T-cell (primary cell): ENCODE measurements around the gene OSMR. TPM values are rescaled to one million over a fixed set of nuclear protein-coding genes. Genes with fewer than 3 reads are reported as not detected.
"Not testable (repeated sequence)": the region's sequence is repeated elsewhere in the genome, so short reads cannot be mapped to it uniquely, and the experiment has no call there.

Source experiments
- ATAC-seq, 4 experiments: fragments of 200-7000 bp in 3 of 4; fragments of 150-1000 bp in 1 of 4; cut with Tn5 transposase; replicated peaks in 1 of 4; 1 replicate in 3 of 4; 2 replicates in 1 of 4; pipeline ENCODE4 v1.10.0; 2021; ENCODE audit warnings: moderate library complexity in 3 of 4, mild to moderate bottlenecking in 2 of 4, moderate number of reproducible peaks in 1 of 4
- CTCF ChIA-PET, 2 donors: fragments of 300-600 bp; sonication (Branson Sonifier 250); formaldehyde crosslinking; loops; one replicate each; lab custom pipeline; 2022; ENCODE audit warnings: antibody characterized with exemption in 2 of 2; lab: Charles Lee
- POLR2A ChIA-PET, 2 donors: fragments of 300-600 bp; sonication (Branson Sonifier 250); formaldehyde crosslinking; loops; one replicate each; lab custom pipeline; 2022; ENCODE audit warnings: antibody characterized with exemption in 2 of 2; lab: Charles Lee
- DNase-seq, 35 experiments: peaks; one replicate each; pipeline versions ENCODE4 v3.0.0 to v3.0.0-alpha.2; 2013 to 2023
- H3K27ac ChIP-seq: one replicate; pipeline ENCODE4 v1.5.1; 2013; ENCODE audit warnings: low read length
- H3K27me3 ChIP-seq, 2 experiments: replicated peaks in 1 of 2; 1 replicate in 1 of 2; 2 replicates in 1 of 2; pipeline versions ENCODE4 v1.6.1 to v1.7.0; 2013; ENCODE audit warnings: low read length in 1 of 2, mixed read lengths in 1 of 2; ENCODE audit not compliant: control insufficient read depth in 2 of 2, insufficient read depth in 2 of 2; ENCODE audit errors: extremely low read depth in 1 of 2
- H3K36me3 ChIP-seq, 2 donors: 1 replicate in 1 of 2; 2 replicates in 1 of 2; pipeline versions ENCODE4 v1.6.1 to v1.7.0; 2013; ENCODE audit warnings: low read length in 1 of 2; ENCODE audit not compliant: control insufficient read depth in 2 of 2, insufficient read depth in 1 of 2; ENCODE audit errors: extremely low read depth in 1 of 2
- H3K4me1 ChIP-seq, 2 experiments: 1 replicate in 1 of 2; 2 replicates in 1 of 2; pipeline versions ENCODE4 v1.6.1 to v1.7.0; 2013; ENCODE audit warnings: low read length in 2 of 2, mixed read lengths in 1 of 2; ENCODE audit not compliant: insufficient read depth in 2 of 2, control insufficient read depth in 1 of 2; ENCODE audit errors: extremely low read depth in 1 of 2
- H3K4me3 ChIP-seq, 2 donors: 1 replicate in 1 of 2; 2 replicates in 1 of 2; pipeline versions ENCODE4 v1.5.1 to v1.7.0; 2013; ENCODE audit warnings: mild to moderate bottlenecking in 2 of 2, low read length in 1 of 2, moderate library complexity in 1 of 2; ENCODE audit not compliant: control insufficient read depth in 1 of 2; ENCODE audit errors: extremely low read depth in 1 of 2
- H3K9me3 ChIP-seq: 2 replicates; pipeline ENCODE4 v1.7.0; 2013
- H3K27ac Mint-ChIP-seq, 2 donors: one replicate each; pipeline ENCODE4 v1.8.0; 2020 to 2021; ENCODE audit warnings: mild to moderate bottlenecking in 2 of 2, mixed read lengths in 2 of 2
- H3K27me3 Mint-ChIP-seq, 2 donors: one replicate each; pipeline ENCODE4 v1.8.0; 2021 to 2022; ENCODE audit warnings: mixed read lengths in 2 of 2
- H3K36me3 Mint-ChIP-seq: one replicate; pipeline ENCODE4 v1.8.0; 2021; ENCODE audit warnings: mixed read lengths
- H3K4me1 Mint-ChIP-seq, 3 donors: one replicate each; pipeline ENCODE4 v1.8.0; 2020 to 2022; ENCODE audit warnings: mixed read lengths in 3 of 3, mild to moderate bottlenecking in 1 of 3
- H3K4me3 Mint-ChIP-seq, 3 donors: one replicate each; pipeline ENCODE4 v1.8.0; 2020 to 2022; ENCODE audit warnings: mild to moderate bottlenecking in 3 of 3, mixed read lengths in 3 of 3, moderate library complexity in 3 of 3
- H3K9me3 Mint-ChIP-seq, 3 donors: one replicate each; pipeline ENCODE4 v1.8.0; 2020 to 2022; ENCODE audit warnings: mixed read lengths in 3 of 3
- WGBS: methylation state at CpG from one replicate; pipeline ENCODE4 v1.1.5; 2013; ENCODE audit warnings: missing lambda C conversion rate; ENCODE audit not compliant: insufficient coverage; 5-methylcytosine and 5-hydroxymethylcytosine counted together
- total RNA-seq, 35 experiments: library from RNA in 6 of 35; stranded (reverse) in 6 of 35; fragments of 120-200 nt in 1 of 35; gene quantifications; one replicate each; pipeline versions ENCODE4 v1.2.1 to v1.2.4 and lab custom pipeline; 2013 to 2026

OSMR gene
- total RNA-seq, 5 donors from 2014 or later (not counting 1 experiment from before 2014, with no cell fraction given) = 0.08 to 0.26 (median 0.14) TPM; not detected in 1

DNA sequence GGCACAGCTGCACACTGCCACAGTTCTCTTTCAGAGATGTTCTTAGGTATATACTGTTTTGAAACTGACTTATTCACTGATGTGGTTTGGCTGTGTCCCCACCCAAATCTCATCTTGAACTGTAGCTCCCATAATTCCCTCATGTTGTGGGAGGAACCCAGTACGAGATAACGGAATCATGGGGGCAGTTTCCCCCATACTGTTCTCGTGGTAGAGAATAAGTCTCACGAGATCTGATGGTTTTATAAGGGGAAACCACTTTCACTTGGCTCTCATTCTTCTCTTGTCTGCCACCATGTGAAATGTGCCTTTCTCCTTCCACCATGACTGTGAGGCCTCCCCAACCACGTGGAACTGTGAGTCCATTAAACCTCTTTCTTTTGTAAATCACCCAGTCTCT lies 5.8 kb downstream of the OSMR start:
- H3K9me3 ChIP-seq, H3K36me3 Mint-ChIP-seq, DNase-seq, H3K4me3 ChIP-seq, H3K27ac ChIP-seq, H3K4me3 Mint-ChIP-seq, CTCF ChIA-PET, H3K4me1 Mint-ChIP-seq, ATAC-seq, POLR2A ChIA-PET, H3K36me3 ChIP-seq, H3K27ac Mint-ChIP-seq, H3K4me1 ChIP-seq: not testable (repeated sequence)
- Mint-ChIP-seq H3K9me3 (peaks cover 8 to 16% (median 14%) of the 10 kb centered on the region in 3 donors), H3K27me3 (peaks cover 26 to 41% of the 10 kb centered on the region in 2 donors)
- peaks cover 2 to 11% of the 10 kb centered on the region in 2 experiments for H3K27me3 ChIP-seq
- 0% methylated on average over 1 of the region's 5 CpGs for WGBS

DNA sequence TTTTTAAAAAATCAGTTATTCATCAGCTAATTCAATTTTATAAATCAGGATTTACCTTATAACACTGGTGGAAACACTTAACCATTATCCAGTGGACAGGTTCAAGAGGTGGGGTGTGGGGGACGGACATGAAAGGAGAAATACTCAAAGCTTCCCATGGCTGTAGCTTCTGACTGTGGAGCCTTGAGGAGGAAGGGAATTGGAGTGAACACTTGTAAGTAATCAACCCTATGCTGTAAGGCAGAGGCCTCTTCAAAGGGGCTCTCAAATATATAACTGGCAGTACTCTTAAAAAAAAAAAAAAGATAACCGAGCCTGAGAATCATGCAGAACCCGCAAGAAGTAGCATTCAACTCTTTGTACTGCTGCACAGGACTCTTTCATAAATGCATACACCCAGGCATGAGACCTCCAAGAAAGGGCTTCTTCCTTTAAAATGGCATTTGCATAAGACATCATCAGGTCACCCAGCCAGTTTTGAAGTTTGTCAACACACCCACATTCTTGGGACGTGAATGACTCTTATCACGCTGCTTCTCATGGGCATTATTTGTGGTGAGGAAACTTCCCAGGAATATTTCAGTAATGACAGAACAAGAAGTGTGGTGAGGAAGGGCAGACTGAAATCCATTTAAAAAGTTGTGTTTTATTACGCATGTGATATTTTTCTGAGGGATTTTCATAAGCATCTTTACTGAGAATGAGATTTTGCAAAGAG lies 8.1 kb downstream of the OSMR start:
- DNase-seq = no peak
- Histone ChIP-seq H3K4me1 (no peaks in the 10 kb centered on the region), H3K36me3 (no peaks in the 10 kb centered on the region), H3K27me3 (peaks cover 0 to 5% of the 10 kb centered on the region in 2 experiments), H3K9me3 (no peaks in the 10 kb centered on the region), H3K27ac (no peak overlapping the region), H3K4me3 (no peak overlapping the region)
- Mint-ChIP-seq H3K27ac (no peak overlapping the region), H3K9me3 (peaks cover 8 to 16% (median 14%) of the 10 kb centered on the region in 3 donors), H3K4me1 (no peaks in the 10 kb centered on the region), H3K36me3 (no peaks in the 10 kb centered on the region), H3K27me3 (peaks cover 15 to 30% of the 10 kb centered on the region in 2 donors), H3K4me3 (no peak overlapping the region)
- POLR2A ChIA-PET = no interaction called here
- ATAC-seq = no peak
- CTCF ChIA-PET = no interaction called here
- WGBS = 100% methylated on average over 2 of the region's 6 CpGs

DNA sequence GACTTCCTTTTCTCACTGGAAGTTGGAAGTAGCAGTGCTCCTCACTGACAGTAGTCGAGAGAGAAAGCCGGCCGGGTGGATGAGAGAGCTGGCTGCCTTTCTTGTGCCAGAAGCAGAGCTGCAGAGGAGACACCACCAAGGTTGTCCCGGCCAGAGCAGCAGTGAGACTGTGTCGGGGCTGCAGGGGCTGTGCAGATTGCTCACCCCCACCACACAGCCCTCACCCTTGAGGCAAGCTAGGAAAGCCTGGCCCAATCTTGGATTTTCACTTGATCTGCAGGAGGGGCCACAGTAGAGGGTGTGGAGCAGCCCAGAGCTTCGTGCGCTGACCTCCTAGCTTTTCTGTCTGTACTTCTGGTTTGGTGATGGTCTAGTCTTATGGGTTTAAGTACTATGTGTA lies 9.1 kb downstream of the OSMR start:
- ChIA-PET CTCF (interaction anchor here in 1 of 2 donors (0.8 kb wide), 1 partner anchor 442 kb away, joined by 6 read pairs; no protein-coding TSS in a partner anchor), POLR2A (interaction anchor here in 1 of 2 donors (0.7 kb wide), 1 partner anchor 611 kb away, joined by 4 read pairs; no protein-coding TSS in a partner anchor)
- Mint-ChIP-seq H3K9me3 (peaks cover 8 to 22% (median 18%) of the 10 kb centered on the region in 3 donors), H3K4me1 (no peaks in the 10 kb centered on the region), H3K27ac (no peak overlapping the region), H3K36me3 (no peaks in the 10 kb centered on the region), H3K27me3 (peaks cover 20 to 30% of the 10 kb centered on the region in 2 donors), H3K4me3 (no peak overlapping the region)
- whole genome bisulfite sequencing = 84% methylated on average over 5 of the region's 7 CpGs
- H3K4me3 ChIP-seq = no peak overlapping the region
- no peak for DNase-seq
- H3K36me3 ChIP-seq = no peaks in the 10 kb centered on the region
- no peak overlapping the region for H3K27ac ChIP-seq
- peaks cover 0 to 5% of the 10 kb centered on the region in 2 experiments for H3K27me3 ChIP-seq
- no peaks in the 10 kb centered on the region for H3K4me1 ChIP-seq
- H3K9me3 ChIP-seq = no peaks in the 10 kb centered on the region
- ATAC-seq = no peak

DNA sequence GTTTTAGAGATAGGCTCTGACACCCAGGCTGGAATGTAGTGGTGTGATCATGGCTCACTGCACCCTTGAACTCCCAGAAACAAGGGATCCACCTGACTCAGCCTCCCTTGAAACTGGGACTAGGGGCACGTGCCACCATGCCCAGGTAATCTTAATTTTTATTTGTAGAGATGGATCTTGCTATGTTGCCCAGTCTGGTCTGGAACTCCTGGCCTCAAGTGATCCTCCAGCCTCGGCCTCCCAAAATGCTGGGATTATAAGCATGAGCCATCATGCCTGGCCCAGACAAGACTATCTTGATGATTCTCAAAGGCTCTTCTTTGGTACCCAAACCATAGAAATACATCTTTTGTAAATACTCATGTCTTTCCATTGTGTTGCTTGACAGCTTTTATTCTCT lies 10.8 kb downstream of the OSMR start:
- no peak for DNase-seq
- Histone ChIP-seq H3K27me3 (peaks cover 0 to 5% of the 10 kb centered on the region in 2 experiments), H3K27ac (no peak overlapping the region), H3K4me3 (no peak overlapping the region), H3K4me1 (no peaks in the 10 kb centered on the region), H3K9me3 (no peaks in the 10 kb centered on the region), H3K36me3 (no peaks in the 10 kb centered on the region)
- 67% methylated on average over 2 of the region's 2 CpGs for WGBS
- Mint-ChIP-seq H3K36me3 (no peaks in the 10 kb centered on the region), H3K4me1 (no peaks in the 10 kb centered on the region), H3K9me3 (peaks cover 8 to 24% (median 17%) of the 10 kb centered on the region in 3 donors), H3K27ac (no peak overlapping the region), H3K4me3 (no peak overlapping the region), H3K27me3 (peaks cover 18 to 24% of the 10 kb centered on the region in 2 donors)
- POLR2A ChIA-PET = no interaction called here
- no peak for ATAC-seq
- CTCF ChIA-PET = no interaction called here

DNA sequence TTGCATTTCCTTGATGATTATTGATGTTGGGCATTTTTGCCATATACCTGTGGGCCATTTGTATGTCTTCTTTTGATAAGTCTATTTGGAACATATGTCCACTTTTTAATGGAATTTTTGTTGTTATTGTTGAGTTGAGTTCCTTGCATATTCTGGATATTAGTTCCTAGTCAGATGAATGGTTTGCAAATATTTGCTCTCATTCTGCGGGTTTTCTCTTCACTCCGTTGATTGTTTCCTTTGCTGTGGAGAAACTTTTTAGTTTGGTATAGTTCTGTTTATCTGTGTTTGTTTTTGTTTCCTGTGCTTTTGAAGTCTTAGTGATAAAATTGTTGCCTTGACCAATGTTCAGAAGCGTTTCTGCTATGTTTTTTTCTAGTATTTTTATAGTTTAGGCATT lies 13.0 kb downstream of the OSMR start:
- 100% methylated on average over 1 of the region's 3 CpGs for WGBS
- H3K4me1 ChIP-seq = no peaks in the 10 kb centered on the region
- H3K36me3 ChIP-seq = no peaks in the 10 kb centered on the region
- H3K9me3 ChIP-seq = no peaks in the 10 kb centered on the region
- no peak overlapping the region for H3K4me3 Mint-ChIP-seq
- no peak overlapping the region for H3K27ac ChIP-seq
- ATAC-seq = no peak
- DNase-seq = no peak
- H3K4me1 Mint-ChIP-seq = no peaks in the 10 kb centered on the region
- no peaks in the 10 kb centered on the region for H3K36me3 Mint-ChIP-seq
- POLR2A ChIA-PET = no interaction called here
- peaks cover 18 to 20% of the 10 kb centered on the region in 2 donors for H3K27me3 Mint-ChIP-seq
- no peak overlapping the region for H3K27ac Mint-ChIP-seq
- CTCF ChIA-PET = no interaction called here
- H3K27me3 ChIP-seq = peaks cover 0 to 5% of the 10 kb centered on the region in 2 experiments
- peaks cover 1 to 18% (median 10%) of the 10 kb centered on the region in 3 donors for H3K9me3 Mint-ChIP-seq
- no peak overlapping the region for H3K4me3 ChIP-seq

DNA sequence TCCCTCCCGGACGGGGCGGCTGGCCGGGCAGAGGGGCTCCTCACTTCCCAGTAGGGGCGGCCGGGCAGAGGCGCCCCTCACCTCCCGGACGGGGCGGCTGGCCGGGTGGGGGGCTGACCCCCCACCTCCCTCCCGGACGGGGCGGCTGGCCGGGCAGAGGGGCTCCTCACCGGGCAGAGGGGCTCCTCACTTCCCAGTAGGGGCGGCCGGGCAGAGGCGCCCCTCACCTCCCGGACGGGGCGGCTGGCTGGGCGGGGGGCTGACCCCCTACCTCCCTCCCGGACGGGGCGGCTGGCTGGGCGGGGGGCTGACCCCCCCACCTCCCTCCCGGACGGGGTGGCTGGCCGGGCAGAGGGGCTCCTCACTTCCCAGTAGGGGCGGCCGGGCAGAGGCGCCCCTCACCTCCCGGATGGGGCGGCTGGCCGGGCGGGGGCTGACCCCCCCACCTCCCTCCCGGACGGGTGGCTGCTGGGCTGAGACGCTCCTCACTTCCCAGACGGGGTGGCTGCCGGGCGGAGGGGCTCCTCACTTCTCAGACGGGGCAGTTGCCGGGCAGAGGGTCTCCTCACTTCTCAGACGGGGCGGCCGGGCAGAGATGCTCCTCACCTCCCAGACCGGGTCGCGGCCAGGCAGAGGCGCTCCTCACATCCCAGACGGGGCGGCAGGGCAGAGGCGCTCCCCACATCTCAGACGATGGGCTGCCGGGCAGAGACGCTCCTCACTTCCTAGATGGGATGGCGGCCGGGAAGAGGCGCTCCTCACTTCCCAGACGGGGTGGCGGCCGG lies 16.4 kb downstream of the OSMR start:
- not testable (repeated sequence) for H3K4me1 Mint-ChIP-seq

More for the DNA sequence above, 16.4 kb downstream of the OSMR start:
- H3K27me3 ChIP-seq = peaks cover 0 to 15% of the 10 kb centered on the region in 2 experiments
- H3K9me3 ChIP-seq, H3K4me3 ChIP-seq, H3K27ac Mint-ChIP-seq, ATAC-seq, DNase-seq, H3K36me3 ChIP-seq, H3K27ac ChIP-seq, H3K4me3 Mint-ChIP-seq, CTCF ChIA-PET, H3K36me3 Mint-ChIP-seq, H3K4me1 ChIP-seq, POLR2A ChIA-PET: not testable (repeated sequence)
- Mint-ChIP-seq H3K9me3 (peaks cover 13 to 28% (median 27%) of the 10 kb centered on the region in 3 donors), H3K27me3 (peaks cover 11 to 14% of the 10 kb centered on the region in 2 donors)
- 92% methylated on average over 8 of the region's 64 CpGs for WGBS
